ENCODE data around the gene KCNQ4.

Gene KCNQ4

GRCh38 chr1:40794974-40795715, 11.6 kb downstream of the KCNQ4 start:
- no peaks in the 10 kb centered on the region for H3K79me2 ChIP-seq (ENCODE audit: control insufficient read depth, low read length)
- H3F3A ChIP-seq (ENCODE audit: control insufficient read depth, insufficient read depth) = no peaks in the 10 kb centered on the region
- TF ChIP-seq CTCF (IDR thresholded peaks at IDR 0.05; ENCODE audit: low read depth, low read length, poor library complexity, severe bottlenecking) (no peak), EZH2phosphoT487 (IDR thresholded peaks at IDR 0.05; ENCODE audit: borderline replicate concordance, low read length) (no peak)
- 0 out of 2 replicates have a peak overlapping the region, but pooled peaks have one; percentile 24 for H3K4me3 ChIP-seq (ENCODE audit: low read length)
- H3K27me3 ChIP-seq (ENCODE audit: control insufficient read depth, low read length) = peaks cover 16% of the 10 kb centered on the region; the same call in 1 of the 2 replicates
- H3K27ac ChIP-seq (ENCODE audit: low read depth, low read length) = no peak overlapping the region
- H3K9me2 ChIP-seq (replicated peaks; ENCODE audit: control insufficient read depth, low read length) = no peaks in the 10 kb centered on the region
- no peaks in the 10 kb centered on the region for H4K20me1 ChIP-seq (ENCODE audit: control insufficient read depth, insufficient read depth, low read depth, low read length)
- H3K9me3 ChIP-seq (ENCODE audit: control insufficient read depth, insufficient read depth, low read length) = no peaks in the 10 kb centered on the region
- H3K4me2 ChIP-seq (ENCODE audit: low read length) = peak overlapping the region; percentile 28; the same call in 1 of the 2 replicates
- H3K36me3 ChIP-seq (ENCODE audit: control insufficient read depth, low read length) = no peaks in the 10 kb centered on the region
- peaks cover 13% of the 10 kb centered on the region for H3K4me1 ChIP-seq (ENCODE audit: control insufficient read depth, low read length)

GRCh38 chr1:40795811-40796586, 12.4 kb downstream of the KCNQ4 start:
- H3K9me2 ChIP-seq (replicated peaks; ENCODE audit: control insufficient read depth, low read length) = no peaks in the 10 kb centered on the region
- no peaks in the 10 kb centered on the region for H3K36me3 ChIP-seq (ENCODE audit: control insufficient read depth, low read length)
- H3K9me3 ChIP-seq (ENCODE audit: control insufficient read depth, insufficient read depth, low read length) = no peaks in the 10 kb centered on the region
- H3K27me3 ChIP-seq (ENCODE audit: control insufficient read depth, low read length) = peaks cover 14% of the 10 kb centered on the region; the same call in 1 of the 2 replicates
- no peaks in the 10 kb centered on the region for H3K79me2 ChIP-seq (ENCODE audit: control insufficient read depth, low read length)
- TF ChIP-seq EZH2phosphoT487 (IDR thresholded peaks at IDR 0.05; ENCODE audit: borderline replicate concordance, low read length) = no peak
- no peak for TF ChIP-seq CTCF (IDR thresholded peaks at IDR 0.05; ENCODE audit: low read depth, low read length, poor library complexity, severe bottlenecking)
- no peak overlapping the region for H3K27ac ChIP-seq (ENCODE audit: low read depth, low read length)
- H4K20me1 ChIP-seq (ENCODE audit: control insufficient read depth, insufficient read depth, low read depth, low read length) = no peaks in the 10 kb centered on the region
- H3F3A ChIP-seq (ENCODE audit: control insufficient read depth, insufficient read depth) = no peaks in the 10 kb centered on the region
- H3K4me3 ChIP-seq (ENCODE audit: low read length) = no peak overlapping the region
- peaks cover 13% of the 10 kb centered on the region for H3K4me1 ChIP-seq (ENCODE audit: control insufficient read depth, low read length)
- H3K4me2 ChIP-seq (ENCODE audit: low read length) = peak overlapping the region; percentile 28; the same call in 1 of the 2 replicates

GRCh38 chr1:40796939-40797667, 13.5 kb downstream of the KCNQ4 start:
- Histone ChIP-seq H4K20me1 (ENCODE audit: control insufficient read depth, insufficient read depth, low read depth, low read length) (no peaks in the 10 kb centered on the region), H3K27me3 (ENCODE audit: control insufficient read depth, low read length) (peaks cover 14% of the 10 kb centered on the region; the same call in 1 of the 2 replicates), H3K9me2 (replicated peaks; ENCODE audit: control insufficient read depth, low read length) (no peaks in the 10 kb centered on the region), H3K4me1 (ENCODE audit: control insufficient read depth, low read length) (peaks cover 22% of the 10 kb centered on the region), H3K36me3 (ENCODE audit: control insufficient read depth, low read length) (no peaks in the 10 kb centered on the region), H3K4me2 (ENCODE audit: low read length) (no peak overlapping the region), H3K27ac (ENCODE audit: low read depth, low read length) (no peak overlapping the region), H3K9me3 (ENCODE audit: control insufficient read depth, insufficient read depth, low read length) (no peaks in the 10 kb centered on the region), H3K4me3 (ENCODE audit: low read length) (no peak overlapping the region), H3K79me2 (ENCODE audit: control insufficient read depth, low read length) (no peaks in the 10 kb centered on the region), H3F3A (ENCODE audit: control insufficient read depth, insufficient read depth) (no peaks in the 10 kb centered on the region)
- no peak for TF ChIP-seq EZH2phosphoT487 (IDR thresholded peaks at IDR 0.05; ENCODE audit: borderline replicate concordance, low read length)
- no peak for TF ChIP-seq CTCF (IDR thresholded peaks at IDR 0.05; ENCODE audit: low read depth, low read length, poor library complexity, severe bottlenecking)

All from DOHH2 (cell line).